Measurements from ENCODE around the gene ANKRD16.

The ANKRD16 gene

DNA sequence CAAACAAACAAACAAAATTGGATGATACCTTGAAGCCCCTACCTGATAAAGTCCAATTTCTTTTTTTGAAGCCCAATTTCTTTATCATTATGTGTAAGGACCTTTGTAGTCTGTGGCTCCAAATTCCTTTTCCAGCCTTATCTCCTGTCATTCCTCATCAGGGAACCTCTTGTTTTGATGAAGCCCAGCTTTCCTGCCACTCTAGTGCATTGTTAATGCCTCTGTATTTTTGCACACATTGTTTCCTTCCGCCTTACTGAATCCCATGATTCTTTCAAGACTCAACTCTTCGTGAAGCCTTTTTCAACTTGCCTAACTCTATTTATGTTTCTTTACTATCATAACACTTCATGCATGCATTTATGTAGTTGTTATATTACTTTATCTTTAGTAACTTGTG, 3.6 kb upstream of the ANKRD16 start:
- Histone ChIP-seq H3K36me3 (peaks cover 26% of the 10 kb centered on the region), H3K4me1 (ENCODE audit: control insufficient read depth in 1 of 2, insufficient read depth in 1 of 2, low read depth in 1 of 2, low read length in 1 of 2) (peaks cover 15 to 16% of the 10 kb centered on the region in 2 experiments), H3K9me3 (no peaks in the 10 kb centered on the region), H3K27me3 (peaks cover 8% of the 10 kb centered on the region), H3K27ac (no peak overlapping the region), H3K4me3 (ENCODE audit: low read depth in 1 of 2, low read length in 1 of 2) (no peak overlapping the region)
- TF ChIP-seq, protein P1, sequence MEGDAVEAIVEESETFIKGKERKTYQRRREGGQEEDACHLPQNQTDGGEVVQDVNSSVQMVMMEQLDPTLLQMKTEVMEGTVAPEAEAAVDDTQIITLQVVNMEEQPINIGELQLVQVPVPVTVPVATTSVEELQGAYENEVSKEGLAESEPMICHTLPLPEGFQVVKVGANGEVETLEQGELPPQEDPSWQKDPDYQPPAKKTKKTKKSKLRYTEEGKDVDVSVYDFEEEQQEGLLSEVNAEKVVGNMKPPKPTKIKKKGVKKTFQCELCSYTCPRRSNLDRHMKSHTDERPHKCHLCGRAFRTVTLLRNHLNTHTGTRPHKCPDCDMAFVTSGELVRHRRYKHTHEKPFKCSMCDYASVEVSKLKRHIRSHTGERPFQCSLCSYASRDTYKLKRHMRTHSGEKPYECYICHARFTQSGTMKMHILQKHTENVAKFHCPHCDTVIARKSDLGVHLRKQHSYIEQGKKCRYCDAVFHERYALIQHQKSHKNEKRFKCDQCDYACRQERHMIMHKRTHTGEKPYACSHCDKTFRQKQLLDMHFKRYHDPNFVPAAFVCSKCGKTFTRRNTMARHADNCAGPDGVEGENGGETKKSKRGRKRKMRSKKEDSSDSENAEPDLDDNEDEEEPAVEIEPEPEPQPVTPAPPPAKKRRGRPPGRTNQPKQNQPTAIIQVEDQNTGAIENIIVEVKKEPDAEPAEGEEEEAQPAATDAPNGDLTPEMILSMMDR (IDR thresholded peaks at IDR 0.05): no peak

DNA sequence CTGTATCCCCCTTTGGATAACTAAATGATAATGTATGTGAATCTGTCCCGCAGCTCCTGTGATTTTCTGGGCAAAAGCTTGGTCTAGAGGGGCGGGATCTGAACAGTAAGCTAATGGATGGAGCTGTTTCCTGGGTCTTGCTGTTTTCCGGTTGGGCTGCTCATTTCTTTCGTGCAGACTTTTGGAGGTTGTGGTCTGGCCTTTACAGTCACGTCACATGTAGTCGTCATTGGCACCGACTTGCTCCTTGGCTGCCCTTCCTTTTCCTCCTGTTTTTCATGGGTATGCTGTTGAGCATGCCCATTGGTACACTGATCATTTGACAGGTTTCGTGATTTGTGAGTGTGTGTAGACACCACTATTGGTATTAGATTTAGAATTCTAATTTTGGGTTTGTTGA, 2.3 kb upstream of the ANKRD16 start:
- H3K4me3 ChIP-seq (ENCODE audit: low read depth in 1 of 2, low read length in 1 of 2): no peak overlapping the region
- H3K9me3 ChIP-seq: no peaks in the 10 kb centered on the region
- TF ChIP-seq, protein P1 (IDR thresholded peaks at IDR 0.05): no peak
- H3K36me3 ChIP-seq: peaks cover 26% of the 10 kb centered on the region
- H3K27me3 ChIP-seq: peaks cover 11% of the 10 kb centered on the region
- H3K4me1 ChIP-seq (ENCODE audit: control insufficient read depth in 1 of 2, insufficient read depth in 1 of 2, low read depth in 1 of 2, low read length in 1 of 2): peaks cover 18 to 19% of the 10 kb centered on the region in 2 experiments
- no peak overlapping the region for H3K27ac ChIP-seq

DNA sequence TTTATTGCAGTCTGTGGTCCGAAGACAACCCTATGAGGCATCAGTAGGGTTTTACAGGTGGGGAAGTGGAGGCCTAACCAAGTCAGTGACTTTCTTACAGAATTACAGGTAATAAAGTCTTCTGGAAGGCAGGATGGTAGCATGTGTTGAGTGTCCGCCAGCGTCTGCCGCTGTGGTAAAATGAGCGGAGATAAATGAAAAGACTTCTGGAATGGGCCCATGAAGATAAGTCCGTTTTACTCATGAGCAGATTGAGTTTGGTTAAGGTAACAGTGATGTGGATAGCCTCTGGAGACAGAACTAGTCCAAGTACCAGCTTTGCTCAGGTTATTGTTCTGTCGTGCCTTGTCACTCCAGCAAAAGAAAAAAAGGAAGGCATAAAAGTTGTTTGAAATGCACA, 1.3 kb upstream of the ANKRD16 start:
- TF ChIP-seq, protein P1 (IDR thresholded peaks at IDR 0.05): no peak
- Histone ChIP-seq H3K36me3 (peaks cover 18% of the 10 kb centered on the region), H3K9me3 (no peaks in the 10 kb centered on the region), H3K4me1 (ENCODE audit: control insufficient read depth in 1 of 2, insufficient read depth in 1 of 2, low read depth in 1 of 2, low read length in 1 of 2) (peaks cover 18 to 19% of the 10 kb centered on the region in 2 experiments), H3K4me3 (ENCODE audit: low read depth in 1 of 2, low read length in 1 of 2) (peak overlapping the region; percentile 79 to 99), H3K27me3 (peaks cover 11% of the 10 kb centered on the region), H3K27ac (peak overlapping the region; percentile 78)

DNA sequence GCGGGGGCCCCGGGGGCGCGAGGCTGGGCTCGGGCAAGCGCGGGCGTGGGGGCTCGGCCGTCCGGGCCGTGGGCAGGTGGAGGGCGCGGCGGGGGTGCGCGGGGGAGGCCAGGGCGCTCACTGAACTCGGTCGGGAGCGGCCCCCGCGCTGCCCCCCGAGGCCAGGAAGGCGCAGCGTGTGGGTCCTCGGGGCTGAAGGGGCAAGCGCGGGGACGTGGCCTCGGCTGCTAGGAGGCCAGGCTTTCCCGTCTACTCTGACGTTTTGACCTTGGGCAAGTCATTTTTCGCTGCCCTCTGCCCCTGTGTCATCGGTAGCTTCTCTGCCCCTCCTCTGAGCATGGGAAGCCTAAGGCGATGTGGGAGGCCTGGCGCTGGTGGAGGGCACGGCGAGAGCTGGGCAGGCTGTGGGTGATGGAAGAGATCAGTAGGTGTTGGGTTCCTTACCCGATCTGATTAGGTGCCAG, 791 bp upstream of the ANKRD16 start:
- Histone ChIP-seq H3K4me3 (ENCODE audit: low read depth in 1 of 2, low read length in 1 of 2) (peak overlapping the region; percentile 79 to 99), H3K4me1 (ENCODE audit: control insufficient read depth in 1 of 2, insufficient read depth in 1 of 2, low read depth in 1 of 2, low read length in 1 of 2) (peaks cover 18 to 19% of the 10 kb centered on the region in 2 experiments), H3K36me3 (peaks cover 13% of the 10 kb centered on the region), H3K9me3 (no peaks in the 10 kb centered on the region), H3K27ac (peak overlapping the region; percentile 78), H3K27me3 (peaks cover 11% of the 10 kb centered on the region)
- TF ChIP-seq, protein P1 (IDR thresholded peaks at IDR 0.05): no peak

DNA sequence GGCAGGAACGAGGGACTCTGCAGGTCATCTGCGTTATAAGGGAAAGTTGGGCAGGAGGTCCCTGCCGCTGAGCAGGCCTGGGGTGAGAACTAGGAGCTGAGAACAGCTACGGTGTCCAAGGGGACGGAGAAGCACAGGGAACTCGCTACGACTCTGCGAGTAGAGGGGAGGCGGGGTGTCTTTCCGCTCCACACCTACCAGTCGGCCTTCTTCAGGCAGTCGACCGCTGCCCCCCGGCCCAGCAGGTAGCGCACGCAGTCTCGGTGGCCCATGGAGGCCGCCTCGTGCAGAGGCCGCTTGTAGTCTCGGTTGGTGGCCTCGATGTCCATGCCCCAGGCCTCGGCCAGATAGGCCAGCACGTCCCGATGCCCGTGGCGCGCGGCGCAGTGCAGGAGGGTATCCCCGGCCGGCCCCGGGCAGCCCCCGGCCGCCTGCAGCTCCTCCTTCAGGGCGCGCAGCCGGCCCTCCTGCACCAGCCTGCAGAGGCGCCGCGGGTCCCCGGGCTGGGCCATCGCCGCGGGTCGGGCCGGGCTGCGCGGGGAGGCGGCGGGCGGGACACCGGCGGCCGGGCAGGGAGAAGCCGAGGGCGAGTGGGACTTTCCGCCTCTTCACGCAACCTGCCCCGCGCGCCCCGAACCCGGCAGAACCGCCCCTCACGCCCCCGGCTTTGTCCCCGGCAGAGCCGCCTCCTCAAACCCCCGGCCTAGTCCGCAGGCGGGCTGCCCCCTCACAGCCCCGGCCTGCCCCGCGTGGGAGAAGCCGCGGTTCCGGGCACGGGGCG, 660 bp downstream of the ANKRD16 start:
- H3K27ac ChIP-seq: peak overlapping the region; percentile 78
- TF ChIP-seq, protein P1 (IDR thresholded peaks at IDR 0.05): no peak
- H3K27me3 ChIP-seq: peaks cover 11% of the 10 kb centered on the region
- peak overlapping the region; percentile 79 to 99 for H3K4me3 ChIP-seq (ENCODE audit: low read depth in 1 of 2, low read length in 1 of 2)
- peaks cover under 1% of the 10 kb centered on the region for H3K36me3 ChIP-seq
- H3K9me3 ChIP-seq: no peaks in the 10 kb centered on the region
- peaks cover 18 to 19% of the 10 kb centered on the region in 2 experiments for H3K4me1 ChIP-seq (ENCODE audit: control insufficient read depth in 1 of 2, insufficient read depth in 1 of 2, low read depth in 1 of 2, low read length in 1 of 2)
